CD14-positive monocyte (primary cell): ENCODE data around the gene WFDC12. TPM values are rescaled to one million over a fixed set of nuclear protein-coding genes. Genes with fewer than 3 reads are reported as not detected.
A peak's percentile ranks its signal among the peaks of the same experiment; 100 is the strongest.

Experiments
- DNase-seq, 3 donors: peaks; one replicate each; pipeline ENCODE4 v3.0.0-alpha.2; 2011 to 2022
- H2AFZ ChIP-seq: 2 replicates; pipeline ENCODE4 v1.6.0; 2012; ENCODE audit warnings: mild to moderate bottlenecking, low read depth, low read length, inconsistent platforms; ENCODE audit not compliant: insufficient read depth, poor library complexity, severe bottlenecking
- H3K27ac ChIP-seq, 2 donors: 1 replicate in 1 of 2; 2 replicates in 1 of 2; pipeline ENCODE4 v1.5.1; 2012 to 2013; ENCODE audit warnings: low read length in 2 of 2, control low read depth in 1 of 2, inconsistent platforms in 1 of 2, low read depth in 1 of 2, mild to moderate bottlenecking in 1 of 2
- H3K27me3 ChIP-seq, 2 donors: one replicate each; pipeline versions ENCODE4 v1.6.0 to v1.6.1; 2011 to 2013; ENCODE audit warnings: low read length in 2 of 2; ENCODE audit not compliant: control insufficient read depth in 2 of 2, insufficient read depth in 2 of 2
- H3K36me3 ChIP-seq, 2 donors: replicated peaks in 1 of 2; 1 replicate in 1 of 2; 2 replicates in 1 of 2; pipeline versions ENCODE4 v1.5.1 to v1.6.1; 2012 to 2013; ENCODE audit warnings: low read length in 2 of 2, control low read depth in 1 of 2, inconsistent platforms in 1 of 2, mild to moderate bottlenecking in 1 of 2; ENCODE audit not compliant: insufficient read depth in 2 of 2, control insufficient read depth in 1 of 2
- H3K4me1 ChIP-seq, 2 donors: 1 replicate in 1 of 2; 2 replicates in 1 of 2; pipeline versions ENCODE4 v1.5.1 to v1.6.1; 2012 to 2013; ENCODE audit warnings: low read length in 2 of 2, control low read depth in 1 of 2, inconsistent platforms in 1 of 2, mild to moderate bottlenecking in 1 of 2, moderate library complexity in 1 of 2; ENCODE audit not compliant: insufficient read depth in 2 of 2, control insufficient read depth in 1 of 2
- H3K4me2 ChIP-seq: replicated peaks from 2 replicates; pipeline ENCODE3; 2012; ENCODE audit warnings: low read length, moderate library complexity, mild to moderate bottlenecking; ENCODE audit not compliant: poor library complexity, severe bottlenecking; ENCODE audit errors: extremely low read depth
- H3K4me3 ChIP-seq, 3 experiments: fragments of 200-600 bp in 1 of 3; sonication (generic) in 1 of 3; replicated peaks in 1 of 3; 1 replicate in 2 of 3; 2 replicates in 1 of 3; pipeline ENCODE4 v1.5.1; 2011 to 2013; ENCODE audit warnings: low read length in 3 of 3, mild to moderate bottlenecking in 3 of 3, control low read depth in 2 of 3, low read depth in 2 of 3, inconsistent platforms in 1 of 3, moderate library complexity in 1 of 3
- H3K79me2 ChIP-seq: 2 replicates; pipeline ENCODE4 v1.6.0; 2012; ENCODE audit warnings: mild to moderate bottlenecking, control low read depth, inconsistent platforms, low read length, moderate library complexity; ENCODE audit not compliant: insufficient read depth
- H3K9ac ChIP-seq: 2 replicates; pipeline ENCODE4 v1.6.0; 2017; ENCODE audit warnings: low read length, mild to moderate bottlenecking; ENCODE audit not compliant: insufficient read depth, poor library complexity, severe bottlenecking
- H3K9me3 ChIP-seq, 2 donors: replicated peaks in 1 of 2; 1 replicate in 1 of 2; 2 replicates in 1 of 2; pipeline versions ENCODE4 v1.5.1 to v1.6.1; 2012 to 2013; ENCODE audit warnings: low read length in 2 of 2, control low read depth in 1 of 2; ENCODE audit not compliant: control insufficient read depth in 1 of 2, insufficient read depth in 1 of 2
- H4K20me1 ChIP-seq: 2 replicates; pipeline ENCODE4 v1.6.0; 2012; ENCODE audit warnings: mild to moderate bottlenecking, low read length, control low read depth, moderate library complexity; ENCODE audit not compliant: insufficient read depth
- H3K27ac Mint-ChIP-seq, 7 donors: one replicate each; pipeline ENCODE4 v1.8.0; 2020; ENCODE audit warnings: mild to moderate bottlenecking in 7 of 7, mixed read lengths in 7 of 7, moderate library complexity in 6 of 7, inconsistent platforms in 2 of 7
- H3K27me3 Mint-ChIP-seq, 3 donors: one replicate each; pipeline ENCODE4 v1.8.0; 2021 to 2022; ENCODE audit warnings: low read depth in 3 of 3, mild to moderate bottlenecking in 3 of 3, mixed read lengths in 3 of 3, moderate library complexity in 3 of 3, inconsistent platforms in 1 of 3
- H3K36me3 Mint-ChIP-seq, 2 donors: one replicate each; pipeline ENCODE4 v1.8.0; 2020; ENCODE audit warnings: mixed read lengths in 2 of 2, inconsistent platforms in 1 of 2, mild to moderate bottlenecking in 1 of 2
- H3K4me1 Mint-ChIP-seq: one replicate; pipeline ENCODE4 v1.8.0; 2020; ENCODE audit warnings: mild to moderate bottlenecking, mixed read lengths
- H3K4me3 Mint-ChIP-seq, 2 donors: one replicate each; pipeline ENCODE4 v1.8.0; 2020; ENCODE audit warnings: mild to moderate bottlenecking in 2 of 2, mixed read lengths in 2 of 2, moderate library complexity in 1 of 2
- H3K9me3 Mint-ChIP-seq, 7 donors: one replicate each; pipeline ENCODE4 v1.8.0; 2020 to 2022; ENCODE audit warnings: mixed read lengths in 7 of 7, mild to moderate bottlenecking in 6 of 7, moderate library complexity in 6 of 7, inconsistent platforms in 2 of 7
- WGBS: methylation state at CpG from one replicate; pipeline ENCODE4 v1.1.5; 2013; ENCODE audit warnings: missing lambda C conversion rate; ENCODE audit not compliant: insufficient coverage; 5-methylcytosine and 5-hydroxymethylcytosine counted together
- intact Hi-C, 2 donors: fragments of 100-400 bp; cut with micrococcal nuclease; formaldehyde crosslinking; loops; one replicate each; pipeline versions ENCODE4 v1.15.0 to v1.15.1; 2023
- polyA plus RNA-seq, 3 donors: library from polyadenylated mRNA; depleted of rRNA in 1 of 3; unstranded in 2 of 3; stranded (reverse) in 1 of 3; fragments of 300-500 nt in 2 of 3; fragments of >200 nt in 1 of 3; fragmentation: Illumina TruSeq in 2 of 3; gene quantifications; 1 replicate in 2 of 3; 2 replicates in 1 of 3; pipeline ENCODE4 v1.2.3, GENCODE V29; 2012 to 2021
- TF ChIP-seq, protein P1 (sequence below): fragments of 200-600 bp; IDR thresholded peaks from one replicate; pipeline ENCODE4 v1.8.0; 2022; ENCODE audit warnings: antibody characterized with exemption, mild to moderate bottlenecking

WFDC12 gene
- polyA plus RNA-seq, 3 donors = not detected

- H3K9me3 Mint-ChIP-seq = peaks cover 41 to 53% (median 50%) of the 10 kb centered on the region in 7 donors
- Histone ChIP-seq H3K4me3 (peak overlapping the region in 1 of 3 experiments; percentile 20), H3K27ac (peak overlapping the region; percentile 34 to 81), H3K79me2 (no peaks in the 10 kb centered on the region), H3K4me1 (peaks cover 21 to 25% of the 10 kb centered on the region in 2 donors), H3K27me3 (peaks cover 4% of the 10 kb centered on the region in 2 donors), H3K36me3 (no peaks in the 10 kb centered on the region), H4K20me1 (no peaks in the 10 kb centered on the region), H2AFZ (no peak overlapping the region), H3K9me3 (peaks cover 24 to 41% of the 10 kb centered on the region in 2 donors), H3K9ac (no peak overlapping the region), H3K4me2 (peak overlapping the region; percentile 23)
- WGBS = no CpG with 5 or more reads among the region's 3 CpGs
- peaks cover 9 to 16% of the 10 kb centered on the region in 2 donors for H3K36me3 Mint-ChIP-seq
- H3K27me3 Mint-ChIP-seq = peaks cover 9 to 17% (median 11%) of the 10 kb centered on the region in 3 donors
- H3K27ac Mint-ChIP-seq = peak overlapping the region; percentile 84 to 95 (median 88)
- intact Hi-C loops = no loop called here
- peak overlapping the region in 1 of 2 donors; percentile 33 for H3K4me3 Mint-ChIP-seq
- peaks cover 33% of the 10 kb centered on the region for H3K4me1 Mint-ChIP-seq
- TF ChIP-seq, protein P1, sequence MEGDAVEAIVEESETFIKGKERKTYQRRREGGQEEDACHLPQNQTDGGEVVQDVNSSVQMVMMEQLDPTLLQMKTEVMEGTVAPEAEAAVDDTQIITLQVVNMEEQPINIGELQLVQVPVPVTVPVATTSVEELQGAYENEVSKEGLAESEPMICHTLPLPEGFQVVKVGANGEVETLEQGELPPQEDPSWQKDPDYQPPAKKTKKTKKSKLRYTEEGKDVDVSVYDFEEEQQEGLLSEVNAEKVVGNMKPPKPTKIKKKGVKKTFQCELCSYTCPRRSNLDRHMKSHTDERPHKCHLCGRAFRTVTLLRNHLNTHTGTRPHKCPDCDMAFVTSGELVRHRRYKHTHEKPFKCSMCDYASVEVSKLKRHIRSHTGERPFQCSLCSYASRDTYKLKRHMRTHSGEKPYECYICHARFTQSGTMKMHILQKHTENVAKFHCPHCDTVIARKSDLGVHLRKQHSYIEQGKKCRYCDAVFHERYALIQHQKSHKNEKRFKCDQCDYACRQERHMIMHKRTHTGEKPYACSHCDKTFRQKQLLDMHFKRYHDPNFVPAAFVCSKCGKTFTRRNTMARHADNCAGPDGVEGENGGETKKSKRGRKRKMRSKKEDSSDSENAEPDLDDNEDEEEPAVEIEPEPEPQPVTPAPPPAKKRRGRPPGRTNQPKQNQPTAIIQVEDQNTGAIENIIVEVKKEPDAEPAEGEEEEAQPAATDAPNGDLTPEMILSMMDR = no peak
- DNase-seq = no peak
These were observed 29.9 kb upstream of the WFDC12 start for GRCh38 chr20:45154183-45154582.

DNA sequence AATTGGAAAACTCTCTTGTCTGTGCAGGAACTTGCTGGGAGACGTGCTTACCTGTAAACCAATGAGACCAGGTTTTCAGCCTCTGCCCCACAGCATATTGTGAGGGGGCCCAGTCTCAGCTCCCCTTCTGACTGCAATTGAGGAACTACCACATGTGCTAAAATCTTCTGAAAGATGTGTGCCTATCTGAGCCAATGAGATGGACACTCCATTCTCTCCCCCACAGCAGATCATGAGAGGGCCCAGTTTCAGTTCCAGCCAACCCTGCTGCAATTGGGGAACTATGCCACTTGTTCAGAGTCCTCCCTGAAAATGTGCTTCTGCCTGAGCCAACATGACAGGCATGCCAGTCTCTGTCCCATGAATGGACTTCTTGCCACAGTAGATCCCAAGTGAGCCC is 29.5 kb upstream of the WFDC12 start:
- TF ChIP-seq, protein P1 = no peak
- peaks cover 21 to 25% of the 10 kb centered on the region in 2 donors for H3K4me1 ChIP-seq
- Mint-ChIP-seq H3K36me3 (peaks cover 9 to 16% of the 10 kb centered on the region in 2 donors), H3K4me1 (peaks cover 33% of the 10 kb centered on the region), H3K27ac (peak overlapping the region; percentile 84 to 95 (median 88)), H3K9me3 (peaks cover 37 to 49% (median 46%) of the 10 kb centered on the region in 7 donors), H3K4me3 (peak overlapping the region in 1 of 2 donors; percentile 33), H3K27me3 (peaks cover 8 to 20% (median 10%) of the 10 kb centered on the region in 3 donors)
- peak overlapping the region in 1 of 3 experiments; percentile 20 for H3K4me3 ChIP-seq
- H3K4me2 ChIP-seq = peak overlapping the region; percentile 23
- H2AFZ ChIP-seq = peak overlapping the region; percentile 4
- H3K9me3 ChIP-seq = peaks cover 24 to 36% of the 10 kb centered on the region in 2 donors
- H3K27ac ChIP-seq = peak overlapping the region; percentile 34 to 81
- peaks cover 4 to 8% of the 10 kb centered on the region in 2 donors for H3K27me3 ChIP-seq
- 88% methylated on average over 1 of the region's 1 CpG for WGBS
- peak; percentile 59 to 84 (median 73) for DNase-seq
- no peaks in the 10 kb centered on the region for H3K79me2 ChIP-seq
- H3K36me3 ChIP-seq = no peaks in the 10 kb centered on the region
- H3K9ac ChIP-seq = no peak overlapping the region
- intact Hi-C loops = no loop called here
- no peaks in the 10 kb centered on the region for H4K20me1 ChIP-seq
